ENCODE measurements around the gene FCRL5. TPM values are rescaled to one million over a fixed set of nuclear protein-coding genes. Genes with fewer than 3 reads are reported as not detected.

Gene FCRL5
- total and polyA plus RNA-seq, 12 donors: 0.03 to 0.65 (median 0.13) TPM; not detected in 8

GRCh38 chr1:157512036-157512969 lies 40.0 kb downstream of the FCRL5 start:
- 73 to 80% methylated on average over 3 of the region's 3 CpGs for WGBS, 2 donors
- intact Hi-C loops (cut with DNase I): no loop called here
- H3K27ac ChIP-seq: no peak overlapping the region

DNA sequence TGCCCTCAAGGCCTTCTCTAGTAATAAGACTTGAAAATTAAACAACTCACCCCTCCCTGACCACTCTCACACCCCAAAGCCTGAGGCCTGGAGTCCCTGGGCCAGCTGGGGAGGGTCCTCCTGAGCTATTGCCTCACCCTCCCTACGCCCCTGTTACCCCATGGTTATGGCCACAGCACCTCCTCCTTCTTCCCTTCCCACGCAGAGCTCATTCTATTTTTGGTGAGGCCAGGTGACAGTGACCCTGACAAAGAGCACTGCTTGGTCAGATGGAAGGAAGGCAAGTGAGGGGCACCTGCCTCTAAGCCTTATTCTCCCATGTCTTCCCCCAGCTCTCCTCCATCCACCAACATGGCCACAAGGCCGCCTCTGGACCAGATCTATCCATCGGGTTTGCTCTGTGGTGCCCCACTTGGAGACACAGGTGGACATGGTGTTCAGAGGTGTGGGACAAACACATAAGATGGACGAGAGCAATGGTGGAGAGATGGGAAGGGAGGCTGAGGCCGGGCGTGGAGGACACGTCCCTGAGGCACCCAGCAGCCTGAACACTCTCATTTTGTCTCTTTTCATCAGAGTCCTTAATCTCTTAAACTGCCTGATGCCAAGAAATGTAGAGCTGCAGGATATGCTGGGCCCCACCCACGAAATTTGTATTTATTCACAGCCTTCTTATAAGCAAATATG lies 42.6 kb downstream of the FCRL5 start:
- Histone ChIP-seq H3K27me3 (peaks cover 0 to 20% (median 11%) of the 10 kb centered on the region in 7 donors), H3K9me3 (no peaks in the 10 kb centered on the region), H3K4me1 (no peaks in the 10 kb centered on the region), H3K36me3 (no peaks in the 10 kb centered on the region), H3K27ac (no peak overlapping the region), H3K4me3 (no peak overlapping the region)
- TF ChIP-seq, protein P1, sequence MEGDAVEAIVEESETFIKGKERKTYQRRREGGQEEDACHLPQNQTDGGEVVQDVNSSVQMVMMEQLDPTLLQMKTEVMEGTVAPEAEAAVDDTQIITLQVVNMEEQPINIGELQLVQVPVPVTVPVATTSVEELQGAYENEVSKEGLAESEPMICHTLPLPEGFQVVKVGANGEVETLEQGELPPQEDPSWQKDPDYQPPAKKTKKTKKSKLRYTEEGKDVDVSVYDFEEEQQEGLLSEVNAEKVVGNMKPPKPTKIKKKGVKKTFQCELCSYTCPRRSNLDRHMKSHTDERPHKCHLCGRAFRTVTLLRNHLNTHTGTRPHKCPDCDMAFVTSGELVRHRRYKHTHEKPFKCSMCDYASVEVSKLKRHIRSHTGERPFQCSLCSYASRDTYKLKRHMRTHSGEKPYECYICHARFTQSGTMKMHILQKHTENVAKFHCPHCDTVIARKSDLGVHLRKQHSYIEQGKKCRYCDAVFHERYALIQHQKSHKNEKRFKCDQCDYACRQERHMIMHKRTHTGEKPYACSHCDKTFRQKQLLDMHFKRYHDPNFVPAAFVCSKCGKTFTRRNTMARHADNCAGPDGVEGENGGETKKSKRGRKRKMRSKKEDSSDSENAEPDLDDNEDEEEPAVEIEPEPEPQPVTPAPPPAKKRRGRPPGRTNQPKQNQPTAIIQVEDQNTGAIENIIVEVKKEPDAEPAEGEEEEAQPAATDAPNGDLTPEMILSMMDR (IDR thresholded peaks at IDR 0.05): no peak
- intact Hi-C loops (cut with DNase I): no loop called here
- WGBS, 2 donors: 75 to 79% methylated on average over 9 of the region's 9 CpGs
- DNase-seq (no peak), ATAC-seq (no peak)

More at GRCh38 chr1:157512036-157512969, 40.0 kb downstream of the FCRL5 start:
- peaks cover 0 to 14% (median 0%) of the 10 kb centered on the region in 7 donors for H3K27me3 ChIP-seq
- ATAC-seq (no peak), DNase-seq (no peak)
- H3K9me3 ChIP-seq: no peaks in the 10 kb centered on the region
- TF ChIP-seq, protein P1 (IDR thresholded peaks at IDR 0.05): no peak
- H3K4me1 ChIP-seq: no peaks in the 10 kb centered on the region
- H3K36me3 ChIP-seq: no peaks in the 10 kb centered on the region
- H3K4me3 ChIP-seq: no peak overlapping the region

- no peak overlapping the region for H3K27ac ChIP-seq
- DNase-seq: peak in 1 of 2 donors; percentile 19
- TF ChIP-seq, protein P1 (IDR thresholded peaks at IDR 0.05): peak in 8 of 9 donors; percentile 31 to 71 (median 60)
- intact Hi-C loops (cut with DNase I): no loop called here
- H3K4me1 ChIP-seq: no peaks in the 10 kb centered on the region
- H3K9me3 ChIP-seq: no peaks in the 10 kb centered on the region
- H3K4me3 ChIP-seq: no peak overlapping the region
- H3K27me3 ChIP-seq: peaks cover 0 to 33% (median 17%) of the 10 kb centered on the region in 7 donors
- WGBS, 2 donors: 44 to 47% methylated on average over 13 of the region's 13 CpGs
- ATAC-seq: peak in 7 of 8 donors; percentile 42 to 80 (median 58)
- H3K36me3 ChIP-seq: no peaks in the 10 kb centered on the region
These were observed 46.6 kb downstream of the FCRL5 start for GRCh38 chr1:157505481-157506272.

- TF ChIP-seq, protein P1 (IDR thresholded peaks at IDR 0.05): no peak
- Histone ChIP-seq H3K36me3 (no peaks in the 10 kb centered on the region), H3K4me1 (no peaks in the 10 kb centered on the region), H3K27ac (no peak overlapping the region), H3K4me3 (no peak overlapping the region), H3K27me3 (peaks cover 0 to 34% (median 16%) of the 10 kb centered on the region in 7 donors), H3K9me3 (no peaks in the 10 kb centered on the region)
- DNase-seq: no peak
- 63 to 82% methylated on average over 6 of the region's 6 CpGs for WGBS, 2 donors
- intact Hi-C loops (cut with DNase I): no loop called here
- no peak for ATAC-seq
These were observed 47.7 kb downstream of the FCRL5 start for GRCh38 chr1:157504646-157505045.
